Peyer's patch (tissue), 4 donors: Measurements from ENCODE around the gene CREB3L4. TPM values are rescaled to one million over a fixed set of nuclear protein-coding genes. Genes with fewer than 3 reads are reported as not detected.

Experiments used
- DNase-seq, 3 donors: peaks; one replicate each; pipeline ENCODE4 v3.0.0-alpha.2; 2017 to 2019
- H3K27ac ChIP-seq, 4 donors: fragments of 200-600 bp; sonication (generic); one replicate each; pipeline ENCODE4 v1.5.1; 2016 to 2019
- H3K27me3 ChIP-seq, 2 donors: fragments of 200-600 bp; sonication (generic); one replicate each; pipeline ENCODE4 v1.5.1; 2019
- H3K36me3 ChIP-seq, 3 donors: fragments of 200-600 bp; sonication (generic); one replicate each; pipeline ENCODE4 v1.5.1; 2016 to 2019
- H3K4me1 ChIP-seq, 4 donors: fragments of 200-600 bp; sonication (generic); one replicate each; pipeline ENCODE4 v1.5.1; 2016 to 2019
- H3K4me3 ChIP-seq, 4 donors: fragments of 200-600 bp; sonication (generic); 1 replicate in 3 of 4; 2 replicates in 1 of 4; pipeline ENCODE4 v1.5.1; 2016 to 2019; ENCODE audit warnings: mild to moderate bottlenecking in 1 of 4
- H3K9me3 ChIP-seq, 4 donors: fragments of 200-600 bp; sonication (generic); one replicate each; pipeline ENCODE4 v1.5.1; 2016 to 2019; ENCODE audit warnings: mild to moderate bottlenecking in 1 of 4
- POLR2A ChIP-seq, 2 donors: fragments of 450-650 bp; IDR thresholded peaks; one replicate each; pipeline ENCODE4 v1.5.1; 2017; ENCODE audit warnings: antibody characterized with exemption in 2 of 2, mild to moderate bottlenecking in 2 of 2, moderate library complexity in 2 of 2
- total RNA-seq, 4 donors: library from RNA; depleted of rRNA; stranded (reverse); fragments of >200 nt; gene quantifications; one replicate each; pipeline ENCODE4 v1.1.0, GENCODE V29; 2016
- TF ChIP-seq, protein P1 (sequence below), 6 experiments: fragments of 450-650 bp in 4 of 6; fragments of 200-600 bp in 2 of 6; sonication (generic) in 1 of 6; IDR thresholded peaks; one replicate each; pipeline ENCODE4 v1.5.1; 2017 to 2019; ENCODE audit warnings: antibody characterized with exemption in 6 of 6, mild to moderate bottlenecking in 3 of 6, moderate library complexity in 1 of 6

Gene CREB3L4
- total RNA-seq, 4 donors from 2014 or later: 14.5 to 21.6 (median 16.6) TPM

DNA sequence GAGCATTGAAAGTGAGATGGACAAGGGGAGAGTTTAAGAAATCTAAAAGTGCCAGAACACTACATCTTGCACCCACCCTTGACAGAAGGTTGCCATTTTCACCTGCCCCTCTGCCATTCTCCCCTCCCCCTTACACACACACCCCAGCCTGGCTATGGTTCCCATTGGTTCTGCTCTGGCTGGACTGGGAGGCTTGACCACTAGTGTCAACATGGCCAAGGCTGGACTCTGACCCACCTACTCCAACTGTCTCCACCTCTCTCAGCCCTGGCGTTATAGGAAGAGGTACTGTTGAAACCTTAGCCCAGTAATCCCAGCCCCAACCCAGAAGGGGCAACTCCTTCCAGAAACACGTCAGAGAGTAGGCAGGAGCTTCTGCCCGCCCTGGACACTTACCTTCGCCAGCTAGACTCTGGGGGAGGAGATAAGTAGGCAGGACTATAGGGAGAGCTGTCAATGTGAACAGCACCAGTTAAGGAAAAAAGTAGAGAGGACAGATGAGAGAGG is 13.8 kb upstream of the CREB3L4 start:
- H3K27me3 ChIP-seq: no peaks in the 10 kb centered on the region
- H3K27ac ChIP-seq: no peak overlapping the region
- DNase-seq: no peak
- peaks cover 0 to 61% (median 0%) of the 10 kb centered on the region in 3 donors for H3K36me3 ChIP-seq
- no peak overlapping the region for H3K4me3 ChIP-seq
- no peaks in the 10 kb centered on the region for H3K9me3 ChIP-seq
- TF ChIP-seq, protein P1, sequence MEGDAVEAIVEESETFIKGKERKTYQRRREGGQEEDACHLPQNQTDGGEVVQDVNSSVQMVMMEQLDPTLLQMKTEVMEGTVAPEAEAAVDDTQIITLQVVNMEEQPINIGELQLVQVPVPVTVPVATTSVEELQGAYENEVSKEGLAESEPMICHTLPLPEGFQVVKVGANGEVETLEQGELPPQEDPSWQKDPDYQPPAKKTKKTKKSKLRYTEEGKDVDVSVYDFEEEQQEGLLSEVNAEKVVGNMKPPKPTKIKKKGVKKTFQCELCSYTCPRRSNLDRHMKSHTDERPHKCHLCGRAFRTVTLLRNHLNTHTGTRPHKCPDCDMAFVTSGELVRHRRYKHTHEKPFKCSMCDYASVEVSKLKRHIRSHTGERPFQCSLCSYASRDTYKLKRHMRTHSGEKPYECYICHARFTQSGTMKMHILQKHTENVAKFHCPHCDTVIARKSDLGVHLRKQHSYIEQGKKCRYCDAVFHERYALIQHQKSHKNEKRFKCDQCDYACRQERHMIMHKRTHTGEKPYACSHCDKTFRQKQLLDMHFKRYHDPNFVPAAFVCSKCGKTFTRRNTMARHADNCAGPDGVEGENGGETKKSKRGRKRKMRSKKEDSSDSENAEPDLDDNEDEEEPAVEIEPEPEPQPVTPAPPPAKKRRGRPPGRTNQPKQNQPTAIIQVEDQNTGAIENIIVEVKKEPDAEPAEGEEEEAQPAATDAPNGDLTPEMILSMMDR (IDR thresholded peaks at IDR 0.05): no peak
- H3K4me1 ChIP-seq: peaks cover 0 to 21% (median 12%) of the 10 kb centered on the region in 4 donors

DNA sequence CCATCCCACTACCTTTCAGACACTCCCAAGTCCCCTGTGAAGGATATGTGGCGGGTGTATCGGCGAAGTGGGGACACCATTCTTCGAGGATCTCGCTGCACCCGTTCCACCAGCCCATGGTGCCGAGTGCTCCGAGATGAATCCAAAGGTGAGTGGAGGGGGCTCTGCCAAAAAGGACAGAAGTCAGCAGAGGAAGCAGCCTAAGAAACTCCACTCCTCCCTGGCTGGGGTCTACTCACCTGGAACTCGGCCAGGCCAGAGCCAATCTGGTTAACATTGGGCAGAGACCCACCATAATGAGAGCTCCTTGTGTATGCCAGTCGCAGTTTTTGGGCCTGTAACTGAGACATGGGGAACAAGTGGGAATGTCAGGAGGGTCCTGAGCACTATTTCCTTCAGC is 12.9 kb upstream of the CREB3L4 start:
- peak in 1 of 3 donors; percentile 30 for DNase-seq
- Histone ChIP-seq H3K9me3 (no peaks in the 10 kb centered on the region), H3K36me3 (peaks cover 0 to 56% (median 0%) of the 10 kb centered on the region in 3 donors), H3K4me1 (peaks cover 0 to 26% (median 12%) of the 10 kb centered on the region in 4 donors), H3K4me3 (no peak overlapping the region), H3K27me3 (no peaks in the 10 kb centered on the region), H3K27ac (no peak overlapping the region)
- TF ChIP-seq POLR2A (IDR thresholded peaks at IDR 0.05): no peak
- TF ChIP-seq, protein P1 (IDR thresholded peaks at IDR 0.05): no peak

DNA sequence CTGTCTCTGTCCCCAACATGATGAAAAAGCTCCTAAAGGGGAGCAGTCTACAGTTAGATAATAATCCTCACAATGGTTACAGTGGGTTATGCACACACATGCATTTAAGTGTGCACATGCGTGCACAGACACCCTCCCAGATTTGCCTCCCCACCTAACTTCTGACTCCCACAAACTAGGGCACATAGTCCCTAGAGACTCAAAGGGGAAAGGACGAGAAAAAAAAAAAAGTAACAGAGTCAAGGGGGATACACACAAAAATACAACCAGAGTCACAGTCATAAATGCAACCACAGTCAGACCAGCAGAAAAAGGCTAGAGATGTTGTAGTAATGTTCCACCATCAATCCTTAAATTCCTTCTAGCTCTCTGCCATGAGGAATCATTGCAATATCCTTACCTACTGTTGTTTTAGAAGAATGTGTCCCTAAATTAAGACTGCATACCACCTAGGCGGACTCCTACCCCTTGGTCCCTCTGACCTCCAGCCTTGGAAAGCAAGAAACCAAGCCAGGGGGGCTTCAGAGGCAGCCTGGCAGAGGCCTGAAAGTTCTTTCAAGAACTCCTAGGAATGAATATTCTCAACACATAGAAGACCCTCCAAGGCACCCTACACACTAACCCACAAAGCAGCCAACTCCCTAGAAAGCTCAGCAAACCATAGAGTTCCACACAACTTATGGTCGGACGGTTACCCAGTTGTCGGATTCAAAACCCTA is 10.5 kb upstream of the CREB3L4 start:
- Histone ChIP-seq H3K36me3 (peaks cover 0 to 43% (median 0%) of the 10 kb centered on the region in 3 donors), H3K4me3 (peak overlapping the region; percentile 63 to 97 (median 86)), H3K27me3 (no peaks in the 10 kb centered on the region), H3K4me1 (peaks cover 0 to 29% (median 13%) of the 10 kb centered on the region in 4 donors), H3K27ac (peak overlapping the region; percentile 90 to 100 (median 92)), H3K9me3 (no peaks in the 10 kb centered on the region)
- no peak for DNase-seq
- TF ChIP-seq, protein P1 (IDR thresholded peaks at IDR 0.05): no peak

- DNase-seq: peak in 2 of 3 donors; percentile 63 to 76
- H3K36me3 ChIP-seq: peaks cover 0 to 37% (median 0%) of the 10 kb centered on the region in 3 donors
- H3K4me1 ChIP-seq: peaks cover 0 to 35% (median 17%) of the 10 kb centered on the region in 4 donors
- no peaks in the 10 kb centered on the region for H3K9me3 ChIP-seq
- H3K4me3 ChIP-seq: peak overlapping the region; percentile 63 to 97 (median 86)
- H3K27ac ChIP-seq: peak overlapping the region; percentile 90 to 100 (median 92)
- H3K27me3 ChIP-seq: no peaks in the 10 kb centered on the region
- TF ChIP-seq, protein P1 (IDR thresholded peaks at IDR 0.05): no peak
- no peak for TF ChIP-seq POLR2A (IDR thresholded peaks at IDR 0.05)
These were observed 10.0 kb upstream of the CREB3L4 start for GRCh38 chr1:153957744-153958110.

GRCh38 chr1:153958111-153958960 is 9.4 kb upstream of the CREB3L4 start, which contains the start of gene CRTC2:
TSS of gene CRTC2 (minus strand) at chr1:153958612. CDS start at chr1:153958497, 115 bp downstream.
- Histone ChIP-seq H3K4me3 (peak within 1 kb of the TSS; percentile 63 to 97 (median 86)), H3K4me1 (peaks cover 0 to 37% (median 17%) of the 10 kb centered on the region in 4 donors), H3K27me3 (no peaks in the 10 kb centered on the region), H3K27ac (peak within 1 kb of the TSS; percentile 90 to 100 (median 92)), H3K36me3 (peaks cover 0 to 31% (median 0%) of the 10 kb centered on the region in 3 donors), H3K9me3 (no peaks in the 10 kb centered on the region)
- DNase-seq: peak; percentile 98 to 100 (median 99)
- TF ChIP-seq, protein P1 (IDR thresholded peaks at IDR 0.05): no peak
- TF ChIP-seq POLR2A (IDR thresholded peaks at IDR 0.05): peak; percentile 66 to 69
